Spinal cord (tissue), 10 donors: ENCODE measurements around the gene PRRC2A. TPM values are rescaled to one million over a fixed set of nuclear protein-coding genes. Genes with fewer than 3 reads are reported as not detected.

ENCODE experiments used
- DNase-seq, 6 donors: peaks; one replicate each; pipeline versions ENCODE4 v3.0.0 to v3.0.0-alpha.2; 2013 to 2015; ENCODE audit warnings: low spot score in 6 of 6, low read depth in 4 of 6
- H3K27ac ChIP-seq: one replicate; pipeline ENCODE4 v1.5.1; 2013; ENCODE audit warnings: low read depth, low read length, control low read depth
- H3K27me3 ChIP-seq: one replicate; pipeline ENCODE4 v1.6.1; 2013; ENCODE audit warnings: low read length; ENCODE audit not compliant: control insufficient read depth, insufficient read depth
- H3K36me3 ChIP-seq: one replicate; pipeline ENCODE4 v1.6.1; 2013; ENCODE audit warnings: low read length; ENCODE audit not compliant: control insufficient read depth, insufficient read depth
- H3K4me1 ChIP-seq: one replicate; pipeline ENCODE4 v1.6.1; 2013; ENCODE audit warnings: low read length; ENCODE audit not compliant: control insufficient read depth, insufficient read depth
- H3K4me3 ChIP-seq: one replicate; pipeline ENCODE4 v1.5.1; 2013; ENCODE audit warnings: low read depth, low read length, control low read depth
- H3K9me3 ChIP-seq: one replicate; pipeline ENCODE4 v1.6.1; 2013; ENCODE audit warnings: low read length; ENCODE audit not compliant: control insufficient read depth, insufficient read depth
- WGBS: methylation state at CpG from one replicate; pipeline ENCODE4 v1.1.5; 2013; ENCODE audit warnings: missing lambda C conversion rate; ENCODE audit not compliant: insufficient coverage; 5-methylcytosine and 5-hydroxymethylcytosine counted together
- polyA plus RNA-seq, 2 donors: library from polyadenylated mRNA; unstranded; fragments of 120-200 nt; gene quantifications; one replicate each; pipeline ENCODE4 v1.2.1, GENCODE V29; 2013; ENCODE audit not compliant: insufficient read length in 2 of 2
- total RNA-seq, 2 donors: library from RNA; depleted of rRNA in 1 of 2; stranded (reverse); fragments of 120-200 nt in 1 of 2; fragments of >200 nt in 1 of 2; gene quantifications; one replicate each; pipeline versions ENCODE4 v1.2.3 to v1.2.4, GENCODE V29; 2013 to 2014
- donor health status: healthy.

PRRC2A gene
- total and polyA plus RNA-seq, 4 donors: 48.7 to 250 (median 160) TPM

DNA sequence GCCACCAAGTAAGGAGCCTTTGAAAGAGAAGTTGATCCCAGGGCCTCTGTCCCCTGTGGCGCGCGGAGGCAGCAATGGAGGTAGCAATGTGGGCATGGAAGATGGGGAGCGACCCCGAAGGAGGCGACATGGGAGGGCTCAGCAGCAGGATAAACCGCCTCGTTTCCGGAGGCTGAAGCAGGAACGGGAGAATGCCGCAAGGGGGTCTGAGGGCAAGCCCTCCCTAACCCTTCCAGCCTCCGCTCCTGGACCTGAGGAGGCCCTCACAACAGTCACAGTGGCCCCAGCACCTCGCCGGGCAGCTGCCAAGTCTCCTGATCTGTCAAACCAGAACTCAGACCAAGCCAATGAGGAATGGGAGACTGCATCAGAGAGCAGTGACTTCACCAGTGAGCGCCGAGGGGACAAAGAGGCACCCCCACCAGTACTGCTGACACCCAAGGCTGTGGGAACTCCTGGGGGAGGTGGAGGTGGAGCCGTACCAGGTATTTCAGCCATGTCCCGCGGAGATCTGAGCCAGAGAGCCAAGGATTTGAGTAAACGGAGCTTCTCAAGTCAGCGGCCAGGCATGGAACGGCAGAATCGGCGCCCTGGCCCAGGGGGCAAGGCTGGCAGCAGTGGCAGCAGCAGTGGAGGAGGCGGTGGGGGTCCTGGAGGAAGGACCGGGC is 11.9 kb downstream of the PRRC2A start:
- no peak overlapping the region for H3K27ac ChIP-seq
- 89% methylated on average over 23 of the region's 26 CpGs for WGBS
- DNase-seq: no peak

DNA sequence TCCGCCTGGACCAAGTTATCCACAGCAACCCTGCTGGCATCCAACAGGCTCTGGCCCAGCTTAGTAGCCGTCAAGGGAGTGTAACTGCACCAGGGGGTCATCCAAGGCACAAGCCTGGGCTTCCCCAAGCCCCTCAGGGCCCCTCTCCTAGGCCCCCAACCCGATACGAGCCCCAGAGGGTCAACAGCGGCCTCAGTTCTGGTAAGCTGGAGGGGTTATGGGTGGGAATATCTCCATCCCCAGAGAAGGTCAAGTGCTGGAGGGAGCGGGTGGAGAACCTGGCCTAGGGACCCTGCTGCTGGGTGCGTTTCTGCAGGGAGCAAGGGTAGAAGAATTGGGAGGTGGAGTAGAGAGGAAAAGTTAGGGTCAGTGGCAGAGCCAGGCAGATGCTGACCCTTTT is 12.9 kb downstream of the PRRC2A start:
- DNase-seq: no peak
- Histone ChIP-seq H3K27ac (no peak overlapping the region), H3K4me3 (no peak overlapping the region), H3K27me3 (no peaks in the 10 kb centered on the region), H3K36me3 (peaks cover 95% of the 10 kb centered on the region), H3K9me3 (no peaks in the 10 kb centered on the region), H3K4me1 (no peaks in the 10 kb centered on the region)
- 96% methylated on average over 4 of the region's 7 CpGs for WGBS

More for the DNA sequence above, 11.9 kb downstream of the PRRC2A start:
- H3K4me1 ChIP-seq: no peaks in the 10 kb centered on the region
- H3K4me3 ChIP-seq: no peak overlapping the region
- no peaks in the 10 kb centered on the region for H3K9me3 ChIP-seq
- H3K36me3 ChIP-seq: peaks cover 100% of the 10 kb centered on the region
- H3K27me3 ChIP-seq: no peaks in the 10 kb centered on the region

DNA sequence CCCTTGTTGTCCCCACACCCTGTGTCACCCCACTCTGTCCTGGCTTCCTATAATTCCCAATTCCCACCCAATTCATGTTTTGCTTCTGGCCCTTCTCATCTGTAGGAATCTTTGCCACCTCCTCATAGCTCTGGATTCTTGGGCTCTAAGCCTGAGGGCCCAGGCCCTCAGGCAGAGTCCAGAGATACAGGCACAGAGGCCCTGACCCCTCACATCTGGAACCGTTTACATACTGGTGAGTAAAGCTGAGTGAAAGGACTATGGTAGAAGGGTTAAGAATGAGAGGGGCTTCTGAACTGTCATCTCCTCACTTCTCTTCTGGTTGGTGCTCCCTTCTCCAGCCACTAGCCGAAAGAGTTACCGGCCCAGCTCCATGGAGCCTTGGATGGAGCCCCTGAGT is 13.6 kb downstream of the PRRC2A start:
- Histone ChIP-seq H3K9me3 (no peaks in the 10 kb centered on the region), H3K27ac (no peak overlapping the region), H3K4me1 (no peaks in the 10 kb centered on the region), H3K4me3 (no peak overlapping the region), H3K36me3 (peaks cover 95% of the 10 kb centered on the region), H3K27me3 (no peaks in the 10 kb centered on the region)
- no CpG with 5 or more reads among the region's 3 CpGs for WGBS
- no peak for DNase-seq

DNA sequence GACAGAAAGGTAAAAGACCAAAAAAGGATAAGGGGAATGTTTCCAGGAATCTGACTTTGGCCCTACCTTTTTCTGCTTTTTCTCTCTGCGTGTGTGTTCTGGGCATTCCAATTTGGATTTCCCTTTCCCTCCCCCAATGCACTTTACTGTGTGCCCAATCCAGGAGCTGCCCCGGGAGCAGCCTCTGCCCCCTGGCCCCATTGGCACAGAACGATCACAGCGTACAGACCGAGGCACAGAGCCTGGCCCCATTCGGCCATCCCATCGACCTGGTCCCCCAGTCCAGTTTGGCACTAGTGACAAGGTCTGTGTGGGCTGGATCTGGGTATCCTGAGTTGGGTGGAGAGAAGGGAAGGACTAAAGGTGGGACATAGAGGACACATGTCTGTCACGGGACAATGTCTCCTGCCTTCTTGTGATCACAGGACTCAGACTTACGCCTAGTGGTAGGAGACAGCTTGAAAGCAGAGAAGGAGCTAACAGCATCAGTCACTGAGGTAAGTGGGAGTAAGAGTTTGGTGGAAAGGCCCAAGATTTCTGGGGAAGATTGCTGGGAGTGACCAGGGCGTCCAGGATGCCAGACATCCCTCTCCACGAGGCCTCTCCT is 14.6 kb downstream of the PRRC2A start:
- Histone ChIP-seq H3K27me3 (no peaks in the 10 kb centered on the region), H3K9me3 (no peaks in the 10 kb centered on the region), H3K27ac (no peak overlapping the region), H3K4me3 (no peak overlapping the region), H3K36me3 (peaks cover 92% of the 10 kb centered on the region), H3K4me1 (no peaks in the 10 kb centered on the region)
- no peak for DNase-seq
- 89% methylated on average over 11 of the region's 11 CpGs for WGBS

DNA sequence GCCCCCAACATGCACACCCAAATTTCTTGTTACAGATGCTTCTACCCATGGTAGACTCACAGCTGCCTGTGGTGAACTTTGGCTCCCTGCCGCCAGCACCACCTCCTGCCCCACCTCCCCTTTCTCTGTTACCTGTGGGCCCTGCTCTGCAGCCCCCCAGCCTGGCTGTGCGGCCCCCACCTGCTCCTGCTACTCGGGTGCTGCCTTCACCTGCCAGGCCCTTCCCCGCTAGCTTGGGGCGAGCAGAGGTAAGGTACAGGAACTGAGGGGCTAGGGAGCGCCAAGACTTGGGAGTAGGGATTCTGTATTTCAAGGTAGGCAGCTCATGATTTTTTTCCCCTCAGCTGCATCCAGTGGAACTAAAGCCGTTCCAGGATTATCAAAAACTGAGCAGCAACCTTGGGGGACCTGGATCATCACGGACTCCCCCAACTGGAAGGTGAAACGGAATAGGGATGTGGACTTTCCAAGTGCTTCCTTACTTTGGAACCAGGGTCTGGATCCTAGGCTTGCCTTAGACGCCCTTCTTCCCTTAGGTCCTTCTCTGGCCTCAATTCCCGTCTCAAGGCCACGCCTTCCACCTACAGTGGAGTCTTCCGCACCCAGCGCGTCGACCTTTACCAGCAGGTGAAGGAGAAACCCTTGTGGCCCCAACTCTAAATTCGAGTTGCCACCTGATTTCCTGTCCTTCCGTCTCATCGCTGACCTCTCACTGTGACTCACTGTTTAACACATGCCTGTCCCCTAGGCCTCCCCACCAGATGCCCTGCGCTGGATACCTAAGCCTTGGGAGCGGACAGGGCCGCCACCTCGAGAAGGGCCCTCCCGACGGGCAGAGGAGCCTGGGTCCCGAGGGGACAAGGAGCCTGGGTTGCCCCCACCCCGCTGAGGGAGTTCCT is 16.4 kb downstream of the PRRC2A start:
- Histone ChIP-seq H3K4me3 (no peak overlapping the region), H3K27ac (no peak overlapping the region)

DNA sequence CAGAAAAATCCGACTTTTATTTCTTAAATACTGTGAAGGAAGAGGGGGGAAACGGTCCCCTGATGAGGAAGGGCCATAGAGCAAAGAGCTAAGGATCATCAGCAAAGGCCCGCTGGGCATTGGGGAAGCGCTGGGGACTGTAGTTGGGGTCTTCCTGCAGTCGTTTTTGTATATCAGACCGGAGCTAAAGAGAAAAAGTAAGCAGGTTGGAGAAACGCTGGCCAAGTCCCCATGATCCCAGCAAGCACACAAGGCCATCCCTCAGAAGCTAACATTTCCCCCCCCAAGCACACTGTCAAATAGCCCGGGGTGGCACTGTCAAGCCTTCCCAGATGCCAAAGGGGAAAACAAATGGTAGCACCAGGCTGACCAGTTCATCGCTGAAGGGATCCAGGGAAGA is 18.5 kb downstream of the PRRC2A start:
- H3K27ac ChIP-seq: no peak overlapping the region
- DNase-seq: no peak
- WGBS: 94% methylated on average over 5 of the region's 9 CpGs
- H3K27me3 ChIP-seq: no peaks in the 10 kb centered on the region
- H3K4me1 ChIP-seq: no peaks in the 10 kb centered on the region
- no peak overlapping the region for H3K4me3 ChIP-seq
- H3K36me3 ChIP-seq: peaks cover 91% of the 10 kb centered on the region
- H3K9me3 ChIP-seq: no peaks in the 10 kb centered on the region

More for the DNA sequence above, 16.4 kb downstream of the PRRC2A start:
- Histone ChIP-seq H3K36me3 (peaks cover 92% of the 10 kb centered on the region), H3K4me1 (no peaks in the 10 kb centered on the region), H3K27me3 (no peaks in the 10 kb centered on the region), H3K9me3 (no peaks in the 10 kb centered on the region)
- 91% methylated on average over 21 of the region's 27 CpGs for WGBS
- no peak for DNase-seq

DNA sequence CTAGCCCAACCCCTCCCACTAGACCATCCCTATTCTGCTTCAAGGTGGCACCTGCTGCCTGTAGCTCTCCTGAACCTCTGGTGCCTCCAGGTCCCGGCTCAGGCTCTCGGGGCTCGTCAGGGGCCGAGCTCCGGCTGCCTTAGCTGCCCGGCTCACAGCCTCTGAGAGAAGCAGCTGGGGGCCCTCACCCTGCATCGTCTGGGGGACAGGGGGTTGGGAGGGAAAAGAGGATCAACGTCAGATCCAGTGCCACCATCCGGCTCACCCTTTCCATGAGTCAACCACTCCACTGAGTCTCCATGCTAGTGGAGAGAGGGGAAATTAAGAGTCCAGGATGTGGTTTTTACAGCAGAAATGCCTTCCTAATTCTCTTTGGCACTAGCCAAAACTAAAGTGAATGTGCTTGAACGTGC is 18.9 kb downstream of the PRRC2A start:
- no peak overlapping the region for H3K4me3 ChIP-seq
- 91% methylated on average over 7 of the region's 10 CpGs for WGBS
- peaks cover 91% of the 10 kb centered on the region for H3K36me3 ChIP-seq
- H3K27me3 ChIP-seq: no peaks in the 10 kb centered on the region
- H3K9me3 ChIP-seq: no peaks in the 10 kb centered on the region
- H3K27ac ChIP-seq: no peak overlapping the region
- DNase-seq: no peak
- no peaks in the 10 kb centered on the region for H3K4me1 ChIP-seq

DNA sequence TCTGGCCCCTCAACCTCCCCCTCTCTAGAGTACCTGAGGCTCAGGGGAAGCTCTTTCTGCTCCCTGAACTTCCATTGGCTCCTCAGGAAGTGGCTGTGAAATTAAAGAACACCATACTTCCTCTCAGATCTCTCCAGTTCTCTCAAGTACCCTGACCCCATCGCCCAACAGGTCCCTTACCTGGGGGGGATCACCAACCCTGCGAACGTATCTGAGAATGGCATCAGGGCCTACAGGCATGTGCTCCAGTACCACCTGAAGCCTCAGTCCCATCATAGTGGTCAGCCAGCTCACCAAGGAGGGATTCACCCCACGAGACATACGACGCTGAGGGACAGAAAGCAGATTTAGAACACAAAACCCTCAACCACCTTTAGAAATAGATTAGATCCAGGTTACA is 20.1 kb downstream of the PRRC2A start:
- H3K4me1 ChIP-seq: no peaks in the 10 kb centered on the region
- H3K27me3 ChIP-seq: no peaks in the 10 kb centered on the region
- H3K27ac ChIP-seq: no peak overlapping the region
- H3K4me3 ChIP-seq: no peak overlapping the region
- H3K9me3 ChIP-seq: no peaks in the 10 kb centered on the region
- peaks cover 90% of the 10 kb centered on the region for H3K36me3 ChIP-seq
- WGBS: 100% methylated on average over 3 of the region's 6 CpGs
- no peak for DNase-seq

DNA sequence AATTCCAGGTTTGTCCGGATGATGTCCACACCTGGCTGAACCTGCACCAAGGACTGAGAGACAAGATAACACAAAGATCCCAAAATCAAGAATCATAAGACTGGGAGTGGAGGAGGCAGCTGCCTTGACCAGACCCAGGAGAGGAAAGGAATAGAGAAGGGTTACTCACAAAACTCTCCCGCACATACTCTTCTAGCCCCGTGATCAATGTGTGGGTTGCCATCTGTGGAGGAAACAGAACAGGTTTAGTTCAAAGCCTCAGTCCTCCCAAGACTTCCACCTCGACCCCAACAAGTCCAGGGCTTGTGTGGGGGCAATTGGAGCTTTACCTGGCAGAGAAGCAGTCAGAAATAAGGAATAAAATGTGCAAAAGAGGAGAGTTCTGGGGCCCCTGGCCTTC is 20.9 kb downstream of the PRRC2A start:
- DNase-seq: no peak
- Histone ChIP-seq H3K4me1 (no peaks in the 10 kb centered on the region), H3K36me3 (peaks cover 90% of the 10 kb centered on the region), H3K4me3 (no peak overlapping the region), H3K27ac (no peak overlapping the region), H3K27me3 (no peaks in the 10 kb centered on the region), H3K9me3 (no peaks in the 10 kb centered on the region)
- no CpG with 5 or more reads among the region's 4 CpGs for WGBS
